IPS-15b (cell line): ENCODE results near the gene INPP4B.
A peak's percentile ranks its signal among the peaks of the same experiment; 100 is the strongest.

Source experiments
- H3K27me3 ChIP-seq: one replicate; pipeline ENCODE4 v1.6.1; 2013; ENCODE audit warnings: low read length; ENCODE audit not compliant: control insufficient read depth, insufficient read depth
- H3K36me3 ChIP-seq: one replicate; pipeline ENCODE4 v1.6.1; 2013; ENCODE audit warnings: low read length; ENCODE audit not compliant: control insufficient read depth, insufficient read depth
- H3K4me1 ChIP-seq: one replicate; pipeline ENCODE4 v1.6.1; 2013; ENCODE audit warnings: mild to moderate bottlenecking, low read length; ENCODE audit not compliant: control insufficient read depth, insufficient read depth
- H3K4me3 ChIP-seq: one replicate; pipeline ENCODE4 v1.5.1; 2013; ENCODE audit warnings: low read depth, low read length
- H3K9ac ChIP-seq: one replicate; pipeline ENCODE4 v1.6.1; 2013; ENCODE audit warnings: low read depth, mild to moderate bottlenecking, low read length
- H3K9me3 ChIP-seq: one replicate; pipeline ENCODE4 v1.6.1; 2013; ENCODE audit warnings: mild to moderate bottlenecking, low read length; ENCODE audit not compliant: control insufficient read depth, insufficient read depth

INPP4B gene

DNA sequence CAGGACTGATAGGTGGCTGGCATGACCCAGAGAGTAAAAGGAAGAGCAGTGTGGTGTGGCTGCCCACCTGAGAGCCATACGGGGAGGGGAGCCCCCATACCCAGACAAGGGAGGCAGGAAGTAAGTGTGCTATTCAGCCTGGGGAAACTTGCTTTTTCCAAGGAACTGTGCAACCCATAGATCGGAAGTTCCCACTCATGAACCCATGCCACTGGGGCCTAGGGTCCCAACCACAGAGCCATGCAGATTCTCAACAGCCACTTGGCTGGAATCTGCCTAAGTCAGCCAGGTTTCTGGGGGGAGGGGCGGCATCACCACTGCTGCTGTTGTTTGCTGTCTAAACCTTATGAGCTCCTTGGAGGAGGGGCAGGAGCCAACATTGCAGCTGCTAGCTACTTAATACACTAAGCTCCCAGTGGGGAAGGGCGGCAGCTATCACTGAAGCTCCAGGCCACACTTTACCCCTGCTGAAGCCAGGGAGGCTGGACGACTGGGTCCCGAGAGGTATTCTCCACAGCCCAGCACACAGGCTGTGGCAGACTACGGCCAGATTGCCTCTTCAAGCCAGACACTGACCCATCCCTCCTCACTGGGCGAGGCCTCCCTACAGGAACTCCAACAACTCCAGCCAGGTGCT is 410.4 kb downstream of the INPP4B start:
- Histone ChIP-seq H3K27me3 (no peaks in the 10 kb centered on the region), H3K9me3 (no peaks in the 10 kb centered on the region), H3K9ac (no peak overlapping the region), H3K36me3 (no peaks in the 10 kb centered on the region), H3K4me1 (peaks cover 3% of the 10 kb centered on the region), H3K4me3 (no peak overlapping the region)

DNA sequence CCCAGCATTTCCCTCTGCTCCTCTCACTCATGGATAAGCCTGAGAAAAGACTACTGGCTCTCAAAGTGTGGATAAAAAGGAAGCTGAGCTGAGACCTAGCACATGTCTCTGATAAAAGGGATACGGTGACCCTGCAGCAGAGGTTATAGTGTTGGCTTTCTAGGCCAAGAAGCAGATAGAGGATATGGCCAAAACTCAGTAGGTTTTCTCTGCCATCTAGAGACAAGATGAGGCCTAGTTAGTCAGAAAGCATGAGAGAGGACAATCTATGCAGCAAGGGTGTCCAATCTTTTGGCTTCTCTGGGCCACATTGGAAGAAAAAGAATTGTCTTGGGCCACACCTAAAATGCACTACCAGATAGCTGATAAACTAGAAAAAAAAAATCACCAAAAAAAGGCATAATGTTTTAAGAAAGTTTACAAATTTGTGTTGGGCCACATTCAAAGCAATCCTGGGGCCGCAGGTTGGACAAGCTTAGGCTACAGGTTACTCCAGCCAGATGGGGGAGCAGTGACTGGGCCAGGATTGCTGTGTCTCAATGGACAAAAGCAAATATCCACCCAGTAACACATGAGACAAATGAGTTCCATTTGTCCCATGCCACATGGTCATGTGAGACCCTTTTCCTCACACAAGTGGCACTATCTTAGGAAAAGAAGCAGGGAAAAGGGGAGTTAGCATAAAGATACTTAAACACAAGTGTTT is 411.4 kb downstream of the INPP4B start:
- Histone ChIP-seq H3K4me3 (no peak overlapping the region), H3K4me1 (peaks cover 3% of the 10 kb centered on the region), H3K9ac (no peak overlapping the region), H3K36me3 (no peaks in the 10 kb centered on the region), H3K27me3 (no peaks in the 10 kb centered on the region), H3K9me3 (no peaks in the 10 kb centered on the region)

DNA sequence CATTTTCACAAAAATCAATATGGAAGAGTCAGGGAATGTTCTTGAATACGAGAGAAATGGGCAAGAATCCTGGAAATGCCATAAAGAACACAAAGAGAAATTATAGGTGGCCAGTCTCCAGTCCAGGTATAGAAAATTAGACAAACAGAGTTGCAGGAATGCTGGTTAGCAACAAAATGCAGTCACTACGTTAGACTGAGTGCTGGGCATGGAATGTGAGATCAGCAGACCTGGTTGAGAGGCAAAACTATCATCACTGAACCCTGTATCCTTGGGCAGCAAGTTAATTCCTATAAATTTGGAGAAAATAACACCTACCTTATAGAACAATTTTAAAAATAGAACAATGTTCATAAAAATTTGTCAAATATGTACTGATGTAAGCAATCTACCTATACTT is 417.4 kb downstream of the INPP4B start:
- Histone ChIP-seq H3K27me3 (no peaks in the 10 kb centered on the region), H3K4me3 (no peak overlapping the region), H3K36me3 (no peaks in the 10 kb centered on the region)

DNA sequence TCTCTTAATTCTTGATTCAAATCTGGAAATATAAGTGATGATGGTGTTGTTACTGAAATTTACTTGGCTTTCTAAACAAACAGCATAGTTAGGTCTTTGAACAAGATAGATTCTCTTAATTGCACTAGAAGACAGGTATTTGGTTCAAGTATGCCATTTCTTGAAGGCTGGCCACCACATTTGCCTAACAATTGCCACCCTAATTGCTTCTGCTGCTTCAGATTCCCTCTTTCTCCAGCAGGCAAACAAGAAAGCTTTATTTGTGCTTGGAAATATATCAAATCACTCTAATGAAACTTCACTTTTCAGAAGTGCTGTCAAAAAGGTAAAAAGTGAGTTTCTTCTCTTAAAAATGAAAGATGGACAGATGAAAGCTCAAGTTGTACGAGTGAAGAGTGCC is 418.6 kb downstream of the INPP4B start:
- H3K27me3 ChIP-seq, result no peaks in the 10 kb centered on the region
- H3K4me1 ChIP-seq, result peaks cover 4% of the 10 kb centered on the region
- H3K9ac ChIP-seq, result peak overlapping the region; percentile 28
- no peak overlapping the region for H3K4me3 ChIP-seq
- H3K9me3 ChIP-seq, result no peaks in the 10 kb centered on the region
- no peaks in the 10 kb centered on the region for H3K36me3 ChIP-seq

More for the DNA sequence above, 417.4 kb downstream of the INPP4B start:
- no peak overlapping the region for H3K9ac ChIP-seq
- H3K4me1 ChIP-seq, result peaks cover 4% of the 10 kb centered on the region
- no peaks in the 10 kb centered on the region for H3K9me3 ChIP-seq

DNA sequence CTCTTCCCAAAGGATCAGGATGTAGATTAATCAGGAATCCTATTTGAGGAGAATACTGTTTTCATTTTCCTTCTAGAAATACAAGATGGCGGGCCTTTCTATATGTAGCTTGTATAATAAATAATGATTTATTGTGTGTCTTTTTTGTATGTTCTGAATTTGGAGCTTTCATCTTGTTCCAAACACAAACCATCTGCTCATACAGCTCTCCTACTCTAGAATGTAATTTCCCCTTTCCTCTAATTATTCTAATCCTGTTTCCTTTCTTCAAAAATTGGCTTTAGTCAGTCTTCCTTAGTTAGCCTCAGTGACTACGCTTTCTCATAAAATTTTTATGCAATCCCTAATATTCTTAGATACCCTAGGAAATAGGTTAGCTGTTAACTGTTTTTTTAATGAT is 422.2 kb downstream of the INPP4B start:
- Histone ChIP-seq H3K4me3 (no peak overlapping the region), H3K9me3 (no peaks in the 10 kb centered on the region), H3K36me3 (no peaks in the 10 kb centered on the region), H3K27me3 (no peaks in the 10 kb centered on the region), H3K9ac (no peak overlapping the region), H3K4me1 (peaks cover 4% of the 10 kb centered on the region)

DNA sequence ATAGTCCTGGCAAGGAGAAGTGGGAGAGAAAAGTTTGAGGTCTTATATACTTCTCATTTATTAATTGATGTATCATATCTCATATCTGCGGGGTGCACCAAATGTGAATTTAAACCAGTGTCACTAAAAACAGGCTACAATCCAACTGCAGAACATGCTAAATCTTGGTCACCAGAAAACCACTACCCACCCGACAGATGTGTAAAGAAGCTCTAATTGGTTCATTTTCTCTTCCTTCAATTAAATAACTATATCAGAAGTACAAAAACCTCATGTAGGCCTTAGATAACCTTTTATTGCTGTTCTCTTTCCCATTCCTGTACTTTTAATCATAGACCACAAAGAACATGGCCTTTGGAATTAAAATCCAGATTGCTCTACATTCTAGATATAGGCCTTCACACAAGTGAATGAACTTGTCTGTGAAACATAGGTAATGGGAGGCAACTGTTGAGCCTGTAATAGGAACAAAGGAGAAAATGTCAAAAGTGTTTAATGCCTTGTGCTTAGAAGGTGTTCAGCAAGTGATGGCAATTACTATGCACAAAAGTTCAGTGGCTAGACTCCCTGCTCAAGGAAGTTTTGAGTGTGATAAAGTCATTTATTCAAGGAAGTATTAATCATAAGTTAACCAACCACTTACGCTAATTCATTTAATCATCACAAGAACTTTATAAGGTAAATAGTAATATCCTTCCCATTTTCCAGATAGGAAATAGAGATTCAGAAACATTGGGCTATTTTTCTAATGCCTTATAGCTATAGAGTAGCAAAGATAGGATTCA is 425.6 kb downstream of the INPP4B start:
- Histone ChIP-seq H3K9me3 (no peaks in the 10 kb centered on the region), H3K36me3 (no peaks in the 10 kb centered on the region), H3K4me1 (no peaks in the 10 kb centered on the region)

DNA sequence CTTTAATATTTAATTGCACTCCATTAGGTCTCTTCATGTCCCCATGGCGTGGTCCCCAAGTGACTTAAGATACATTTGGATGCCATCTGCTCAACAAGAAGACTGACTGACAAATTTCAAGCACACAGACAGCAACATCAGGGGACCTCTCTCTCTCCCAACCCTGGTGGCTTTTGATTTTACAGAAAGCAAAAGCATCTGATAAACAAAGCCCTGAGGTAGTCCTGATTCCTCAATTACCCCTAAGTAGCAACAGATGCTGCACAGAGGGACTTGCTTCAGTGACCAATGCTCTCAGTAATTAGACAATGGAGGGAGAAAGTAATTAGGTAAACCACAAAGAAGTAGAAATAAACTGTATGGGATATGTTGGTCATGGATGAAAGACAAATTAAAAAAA is 426.4 kb downstream of the INPP4B start:
- H3K9me3 ChIP-seq, result no peaks in the 10 kb centered on the region
- no peaks in the 10 kb centered on the region for H3K27me3 ChIP-seq
- no peak overlapping the region for H3K4me3 ChIP-seq
- H3K4me1 ChIP-seq, result no peaks in the 10 kb centered on the region
- no peaks in the 10 kb centered on the region for H3K36me3 ChIP-seq
- H3K9ac ChIP-seq, result no peak overlapping the region

More for the DNA sequence above, 425.6 kb downstream of the INPP4B start:
- Histone ChIP-seq H3K27me3 (no peaks in the 10 kb centered on the region), H3K9ac (no peak overlapping the region), H3K4me3 (no peak overlapping the region)

DNA sequence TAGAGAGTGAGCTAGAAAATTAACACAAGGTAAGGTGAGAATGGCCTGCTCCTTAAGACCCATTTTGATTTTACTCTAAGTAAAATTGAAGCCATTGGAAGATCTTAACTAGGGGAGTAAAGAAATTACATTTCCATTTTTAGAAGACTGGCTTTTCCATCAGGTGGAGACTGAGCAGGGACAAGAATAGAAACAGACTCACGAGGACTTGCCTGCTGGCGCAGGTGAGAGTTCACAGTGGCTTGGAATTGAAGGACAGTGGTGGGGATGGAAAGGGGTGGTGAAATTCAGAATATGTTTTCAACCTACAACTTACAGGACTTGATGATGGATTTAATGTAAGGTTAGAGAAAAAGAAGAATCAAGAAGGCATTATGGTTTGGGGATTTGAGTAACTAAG is 427.4 kb downstream of the INPP4B start:
- Histone ChIP-seq H3K27me3 (no peaks in the 10 kb centered on the region), H3K4me1 (no peaks in the 10 kb centered on the region), H3K36me3 (no peaks in the 10 kb centered on the region), H3K9me3 (no peaks in the 10 kb centered on the region), H3K4me3 (no peak overlapping the region), H3K9ac (no peak overlapping the region)

DNA sequence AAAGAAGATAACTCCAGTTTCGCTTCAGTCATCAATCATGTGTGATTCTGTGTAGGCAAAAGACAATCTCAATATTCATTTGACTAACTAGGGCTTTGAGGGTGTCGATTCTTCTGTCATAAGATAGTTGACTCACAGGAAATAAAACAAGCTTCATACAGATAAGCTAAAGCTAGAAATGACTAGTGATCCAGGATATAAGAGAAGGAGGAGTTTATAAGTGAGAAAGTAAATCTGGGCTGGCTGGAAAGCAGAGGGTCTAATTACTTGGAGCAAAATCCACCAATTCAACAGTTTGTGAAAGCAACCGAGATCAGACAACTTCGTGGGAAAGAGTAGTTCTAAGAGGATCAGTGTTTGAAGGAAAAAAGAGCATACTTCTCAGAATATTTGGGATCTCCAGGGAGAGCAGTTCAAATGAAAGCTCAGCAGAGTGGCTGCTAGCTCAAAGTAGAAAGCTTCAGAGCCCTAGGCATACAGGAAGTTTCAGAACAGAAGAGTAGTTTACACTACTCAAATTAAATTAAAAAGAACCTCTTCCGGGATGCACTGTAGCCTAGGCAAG is 429.3 kb downstream of the INPP4B start:
- Histone ChIP-seq H3K9ac (no peak overlapping the region), H3K9me3 (no peaks in the 10 kb centered on the region), H3K4me1 (no peaks in the 10 kb centered on the region), H3K4me3 (no peak overlapping the region), H3K36me3 (no peaks in the 10 kb centered on the region), H3K27me3 (no peaks in the 10 kb centered on the region)

DNA sequence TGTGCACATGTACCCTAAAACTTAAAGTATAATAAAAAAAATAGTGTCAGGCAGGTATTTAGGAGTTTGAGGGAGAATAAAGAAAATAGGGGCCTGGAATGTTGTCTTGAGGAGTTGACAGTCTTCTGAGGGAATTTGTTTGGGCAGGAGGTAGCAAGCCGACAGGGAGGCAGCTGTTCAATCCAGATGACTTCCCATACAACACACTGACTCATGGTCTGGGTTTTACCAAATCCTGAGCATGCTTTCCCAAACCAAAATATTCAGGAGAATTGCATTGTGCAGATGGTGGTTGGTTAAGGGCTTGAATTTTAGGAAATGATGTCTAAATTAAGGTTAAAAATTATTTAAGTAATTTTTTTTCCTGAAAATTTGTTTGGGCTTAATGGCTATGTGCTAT is 430.0 kb downstream of the INPP4B start:
- Histone ChIP-seq H3K4me3 (no peak overlapping the region), H3K27me3 (no peaks in the 10 kb centered on the region), H3K9ac (no peak overlapping the region), H3K4me1 (no peaks in the 10 kb centered on the region), H3K36me3 (no peaks in the 10 kb centered on the region), H3K9me3 (no peaks in the 10 kb centered on the region)

DNA sequence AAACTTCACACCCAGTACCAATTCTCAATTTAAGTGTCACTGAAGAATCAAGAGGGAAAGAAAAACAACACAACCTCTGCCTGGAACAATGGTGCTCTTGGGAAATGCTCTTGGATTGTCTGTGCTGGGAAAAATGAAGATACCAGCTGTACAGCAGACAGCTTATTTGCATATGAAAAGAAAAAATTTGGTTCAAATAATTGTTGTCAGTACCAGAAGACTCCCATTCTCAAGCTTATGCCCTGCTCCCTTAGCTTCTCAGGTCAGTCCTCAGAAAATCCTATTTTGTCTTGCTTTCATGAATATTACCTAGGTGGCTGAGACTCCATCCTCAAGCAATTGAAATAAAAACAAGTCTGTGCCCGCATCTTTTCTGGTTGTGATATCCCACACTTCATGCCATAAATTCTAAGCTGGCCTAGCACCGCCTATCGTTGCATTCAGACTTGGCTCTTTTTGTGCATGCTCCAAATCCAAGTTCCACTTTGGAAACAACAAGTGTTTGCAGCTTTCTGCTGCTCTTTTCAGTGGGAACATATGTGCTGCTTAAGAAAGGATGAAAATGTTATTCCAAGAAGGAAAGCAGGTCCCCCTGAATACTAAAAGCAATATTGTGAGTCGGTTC is 431.6 kb downstream of the INPP4B start:
- no peak overlapping the region for H3K4me3 ChIP-seq
- no peaks in the 10 kb centered on the region for H3K4me1 ChIP-seq
- H3K36me3 ChIP-seq, result no peaks in the 10 kb centered on the region
- H3K9ac ChIP-seq, result no peak overlapping the region
- no peaks in the 10 kb centered on the region for H3K9me3 ChIP-seq
- H3K27me3 ChIP-seq, result no peaks in the 10 kb centered on the region
